Large intestine (tissue), 3 donors: ENCODE data around the gene SLC6A11. TPM values are rescaled to one million over a fixed set of nuclear protein-coding genes. Genes with fewer than 3 reads are reported as not detected.

ENCODE experiments used
- DNase-seq, 2 donors: peaks; one replicate each; pipeline versions ENCODE4 v3.0.0 to v3.0.0-alpha.2; 2013
- H3K27ac ChIP-seq: one replicate; pipeline ENCODE4 v1.5.1; 2013; ENCODE audit warnings: low read length
- H3K27me3 ChIP-seq: 2 replicates; pipeline ENCODE4 v1.6.1; 2013; ENCODE audit warnings: low read length; ENCODE audit not compliant: control insufficient read depth, insufficient read depth
- H3K36me3 ChIP-seq: 2 replicates; pipeline ENCODE4 v1.6.1; 2013; ENCODE audit warnings: low read length; ENCODE audit not compliant: control insufficient read depth, insufficient read depth
- H3K4me1 ChIP-seq: one replicate; pipeline ENCODE4 v1.6.1; 2013; ENCODE audit warnings: low read length; ENCODE audit not compliant: control insufficient read depth, insufficient read depth
- H3K4me3 ChIP-seq: one replicate; pipeline ENCODE4 v1.5.1; 2013; ENCODE audit warnings: low read length
- H3K9me3 ChIP-seq: one replicate; pipeline ENCODE4 v1.6.1; 2013; ENCODE audit warnings: mild to moderate bottlenecking, low read depth, low read length, moderate library complexity; ENCODE audit not compliant: control insufficient read depth
- WGBS: methylation state at CpG from one replicate; pipeline ENCODE4 v1.1.5; 2013; ENCODE audit warnings: low lambda C conversion rate; ENCODE audit not compliant: insufficient coverage; 5-methylcytosine and 5-hydroxymethylcytosine counted together
- polyA plus RNA-seq: library from polyadenylated mRNA; unstranded; fragments of 120-200 nt; gene quantifications from one replicate; pipeline ENCODE4 v1.2.1, GENCODE V29; 2013

Gene SLC6A11
- polyA plus RNA-seq, 1 donor: 0.07 TPM

- no CpG with 5 or more reads among the region's 3 CpGs for WGBS
- Histone ChIP-seq H3K27ac (no peak overlapping the region), H3K9me3 (no peaks in the 10 kb centered on the region), H3K4me3 (no peak overlapping the region), H3K4me1 (no peaks in the 10 kb centered on the region), H3K36me3 (no peaks in the 10 kb centered on the region), H3K27me3 (no peaks in the 10 kb centered on the region)
- DNase-seq: no peak
Observed at GRCh38 chr3:10775828-10776227, 40.2 kb upstream of the SLC6A11 start.

- H3K4me1 ChIP-seq: no peaks in the 10 kb centered on the region
- H3K27ac ChIP-seq: no peak overlapping the region
- DNase-seq: no peak
- H3K27me3 ChIP-seq: no peaks in the 10 kb centered on the region
- no peaks in the 10 kb centered on the region for H3K9me3 ChIP-seq
- WGBS: no CpG with 5 or more reads among the region's 2 CpGs
- H3K4me3 ChIP-seq: no peak overlapping the region
- no peaks in the 10 kb centered on the region for H3K36me3 ChIP-seq
Observed at GRCh38 chr3:10777627-10778026, 38.4 kb upstream of the SLC6A11 start.

- Histone ChIP-seq H3K36me3 (no peaks in the 10 kb centered on the region), H3K4me3 (no peak overlapping the region), H3K4me1 (no peaks in the 10 kb centered on the region), H3K27ac (no peak overlapping the region), H3K9me3 (no peaks in the 10 kb centered on the region), H3K27me3 (no peaks in the 10 kb centered on the region)
- WGBS: no CpG with 5 or more reads among the region's 8 CpGs
- no peak for DNase-seq
Observed at GRCh38 chr3:10778492-10779292, 37.3 kb upstream of the SLC6A11 start.

GRCh38 chr3:10779293-10779805, 36.7 kb upstream of the SLC6A11 start:
- Histone ChIP-seq H3K9me3 (no peaks in the 10 kb centered on the region), H3K4me3 (no peak overlapping the region), H3K27me3 (peaks cover under 1% of the 10 kb centered on the region), H3K27ac (no peak overlapping the region), H3K4me1 (no peaks in the 10 kb centered on the region), H3K36me3 (no peaks in the 10 kb centered on the region)
- no peak for DNase-seq
- no CpG with 5 or more reads among the region's 8 CpGs for WGBS

- no peak overlapping the region for H3K4me3 ChIP-seq
- H3K4me1 ChIP-seq: no peaks in the 10 kb centered on the region
- peaks cover 3% of the 10 kb centered on the region for H3K27me3 ChIP-seq
- no peaks in the 10 kb centered on the region for H3K9me3 ChIP-seq
- DNase-seq: no peak
- no peaks in the 10 kb centered on the region for H3K36me3 ChIP-seq
- H3K27ac ChIP-seq: no peak overlapping the region
- WGBS: no CpG with 5 or more reads among the region's 5 CpGs
Observed at GRCh38 chr3:10780243-10780642, 35.8 kb upstream of the SLC6A11 start.

GRCh38 chr3:10780922-10781321, 35.1 kb upstream of the SLC6A11 start:
- no peak for DNase-seq
- H3K27me3 ChIP-seq: peaks cover 3% of the 10 kb centered on the region
- 60% methylated on average over 1 of the region's 7 CpGs for WGBS

GRCh38 chr3:10781981-10782380, 34.0 kb upstream of the SLC6A11 start:
- H3K4me1 ChIP-seq: no peaks in the 10 kb centered on the region
- H3K36me3 ChIP-seq: no peaks in the 10 kb centered on the region
- peaks cover 3% of the 10 kb centered on the region for H3K27me3 ChIP-seq
- H3K27ac ChIP-seq: no peak overlapping the region
- WGBS: 20% methylated on average over 1 of the region's 2 CpGs
- H3K4me3 ChIP-seq: no peak overlapping the region
- no peaks in the 10 kb centered on the region for H3K9me3 ChIP-seq
- no peak for DNase-seq

More at GRCh38 chr3:10780922-10781321, 35.1 kb upstream of the SLC6A11 start:
- Histone ChIP-seq H3K4me1 (no peaks in the 10 kb centered on the region), H3K27ac (no peak overlapping the region), H3K4me3 (no peak overlapping the region), H3K36me3 (no peaks in the 10 kb centered on the region), H3K9me3 (no peaks in the 10 kb centered on the region)

GRCh38 chr3:10783360-10784351, 32.4 kb upstream of the SLC6A11 start:
- Histone ChIP-seq H3K36me3 (no peaks in the 10 kb centered on the region), H3K4me1 (no peaks in the 10 kb centered on the region), H3K4me3 (no peak overlapping the region), H3K27me3 (peaks cover 3% of the 10 kb centered on the region), H3K27ac (no peak overlapping the region), H3K9me3 (no peaks in the 10 kb centered on the region)
- WGBS: 50% methylated on average over 1 of the region's 5 CpGs
- no peak for DNase-seq

GRCh38 chr3:10786640-10787039, 29.4 kb upstream of the SLC6A11 start:
- DNase-seq: no peak
- Histone ChIP-seq H3K4me3 (no peak overlapping the region), H3K4me1 (no peaks in the 10 kb centered on the region), H3K9me3 (no peaks in the 10 kb centered on the region), H3K27ac (no peak overlapping the region), H3K27me3 (peaks cover 3% of the 10 kb centered on the region), H3K36me3 (no peaks in the 10 kb centered on the region)

GRCh38 chr3:10788451-10788850, 27.6 kb upstream of the SLC6A11 start:
- WGBS: no CpG with 5 or more reads among the region's 1 CpG

More at GRCh38 chr3:10788451-10788850, 27.6 kb upstream of the SLC6A11 start:
- Histone ChIP-seq H3K9me3 (no peaks in the 10 kb centered on the region), H3K4me1 (no peaks in the 10 kb centered on the region), H3K27me3 (peaks cover 3% of the 10 kb centered on the region), H3K4me3 (no peak overlapping the region), H3K27ac (no peak overlapping the region), H3K36me3 (no peaks in the 10 kb centered on the region)
- no peak for DNase-seq
